Measurements from ENCODE around the gene TMEM187.

GRCh38 chrX:153945956-153946943 is 26.3 kb upstream of the TMEM187 start:
- TF ChIP-seq CTCF (IDR thresholded peaks at IDR 0.05) (no peak), POLR2A (IDR thresholded peaks at IDR 0.05) (no peak)

Measured in thyroid gland (tissue), 4 donors.